Liver (tissue), 9 donors: ENCODE data around the gene TTC1. TPM values are rescaled to one million over a fixed set of nuclear protein-coding genes. Genes with fewer than 3 reads are reported as not detected.

Source experiments
- DNase-seq: peaks from one replicate; pipeline ENCODE4 v3.0.0-alpha.2; 2017; ENCODE audit warnings: low spot score
- H3K27ac ChIP-seq, 2 donors: one replicate each; pipeline ENCODE4 v1.7.0; 2013; ENCODE audit warnings: inconsistent platforms in 2 of 2, low read length in 2 of 2, control low read depth in 1 of 2, low read depth in 1 of 2, mild to moderate bottlenecking in 1 of 2
- H3K27me3 ChIP-seq, 4 donors: one replicate each; pipeline versions ENCODE4 v1.6.1 to v1.7.0; 2013; ENCODE audit warnings: low read length in 3 of 4, inconsistent platforms in 1 of 4, mild to moderate bottlenecking in 1 of 4, moderate library complexity in 1 of 4; ENCODE audit not compliant: control insufficient read depth in 4 of 4, insufficient read depth in 4 of 4
- H3K36me3 ChIP-seq, 4 donors: one replicate each; pipeline versions ENCODE4 v1.6.1 to v1.7.0; 2013; ENCODE audit warnings: low read length in 3 of 4, mild to moderate bottlenecking in 3 of 4, low read depth in 1 of 4, moderate library complexity in 1 of 4; ENCODE audit not compliant: control insufficient read depth in 4 of 4, insufficient read depth in 3 of 4
- H3K4me1 ChIP-seq, 4 donors: one replicate each; pipeline versions ENCODE4 v1.6.1 to v1.7.0; 2013; ENCODE audit warnings: low read length in 3 of 4, mild to moderate bottlenecking in 3 of 4, moderate library complexity in 1 of 4; ENCODE audit not compliant: control insufficient read depth in 4 of 4, insufficient read depth in 4 of 4
- H3K4me3 ChIP-seq, 3 donors: one replicate each; pipeline versions ENCODE4 v1.6.1 to v1.7.0; 2013; ENCODE audit warnings: low read length in 3 of 3, control low read depth in 1 of 3, low read depth in 1 of 3, mild to moderate bottlenecking in 1 of 3
- H3K9ac ChIP-seq, 2 donors: one replicate each; pipeline ENCODE4 v1.7.0; 2013; ENCODE audit warnings: low read length in 2 of 2, mild to moderate bottlenecking in 2 of 2, moderate library complexity in 2 of 2, control low read depth in 1 of 2, low read depth in 1 of 2
- H3K9me3 ChIP-seq, 4 donors: one replicate each; pipeline versions ENCODE4 v1.6.1 to v1.7.0; 2013; ENCODE audit warnings: low read length in 3 of 4; ENCODE audit not compliant: control insufficient read depth in 4 of 4
- EGR1 ChIP-seq, 2 donors: IDR thresholded peaks; 2 replicates each; pipeline ENCODE4 v1.6.1; 2016 to 2018; ENCODE audit warnings: antibody characterized with exemption in 2 of 2, low read depth in 2 of 2
- FOXA1 ChIP-seq: IDR thresholded peaks from 2 replicates; pipeline ENCODE4 v1.6.1; 2016; ENCODE audit warnings: antibody characterized with exemption
- FOXA2 ChIP-seq: IDR thresholded peaks from 2 replicates; pipeline ENCODE4 v1.6.1; 2016; ENCODE audit warnings: antibody characterized with exemption
- GABPA ChIP-seq, 2 donors: IDR thresholded peaks in 1 of 2; conservative IDR thresholded peaks in 1 of 2; 2 replicates each; pipeline ENCODE4 v1.6.1; 2016; ENCODE audit warnings: antibody characterized with exemption in 2 of 2, mild to moderate bottlenecking in 1 of 2, moderate library complexity in 1 of 2
- HNF4A ChIP-seq, 2 donors: conservative IDR thresholded peaks; 2 replicates each; pipeline ENCODE4 v1.6.1; 2016; ENCODE audit warnings: antibody characterized with exemption in 2 of 2, mild to moderate bottlenecking in 2 of 2
- HNF4G ChIP-seq: IDR thresholded peaks from 2 replicates; pipeline ENCODE4 v1.6.1; 2016; ENCODE audit warnings: antibody characterized with exemption
- JUND ChIP-seq, 2 donors: IDR thresholded peaks; 2 replicates each; pipeline ENCODE4 v1.6.1; 2016; ENCODE audit warnings: antibody characterized with exemption in 2 of 2
- NR2F2 ChIP-seq: IDR thresholded peaks from 2 replicates; pipeline ENCODE4 v1.6.1; 2016; ENCODE audit warnings: antibody characterized with exemption
- RAD21 ChIP-seq, 2 donors: IDR thresholded peaks; 2 replicates each; pipeline ENCODE4 v1.6.1; 2016; ENCODE audit warnings: antibody characterized with exemption in 2 of 2, mild to moderate bottlenecking in 2 of 2
- RXRA ChIP-seq, 2 donors: IDR thresholded peaks; 2 replicates each; pipeline ENCODE4 v1.6.1; 2017 to 2018; ENCODE audit warnings: antibody characterized with exemption in 2 of 2, mild to moderate bottlenecking in 1 of 2
- SP1 ChIP-seq: IDR thresholded peaks from 2 replicates; pipeline ENCODE4 v1.6.1; 2018; ENCODE audit warnings: antibody characterized with exemption, mild to moderate bottlenecking
- TAF1 ChIP-seq: conservative IDR thresholded peaks from 2 replicates; pipeline ENCODE4 v1.6.1; 2016; ENCODE audit warnings: antibody characterized with exemption, mild to moderate bottlenecking
- YY1 ChIP-seq: IDR thresholded peaks from 2 replicates; pipeline ENCODE4 v1.6.1; 2016; ENCODE audit warnings: antibody characterized with exemption, mild to moderate bottlenecking
- WGBS: extraction: QIAGEN DNeasy Blood & Tissue Kit; methylation state at CpG from one replicate; pipeline ENCODE4 v1.1.7; 2013; 5-methylcytosine and 5-hydroxymethylcytosine counted together
- polyA plus RNA-seq, 2 donors: library from polyadenylated mRNA; stranded (reverse) in 1 of 2; unstranded in 1 of 2; fragments of 200-250 nt in 1 of 2; fragments of >200 nt in 1 of 2; fragmentation: Nextera tagmentation in 1 of 2; extraction: Ambion mirVana in 1 of 2; gene quantifications; one replicate each; pipeline versions ENCODE4 v1.2.1 to v1.2.3, GENCODE V29; 2013 to 2015
- total RNA-seq, 2 donors: library from RNA; depleted of rRNA; stranded (reverse); fragments of >200 nt; gene quantifications; one replicate each; pipeline ENCODE4 v1.2.3, GENCODE V29; 2014
- TF ChIP-seq, protein P1 (sequence below): IDR thresholded peaks from 2 replicates; pipeline ENCODE4 v1.6.1; 2016; ENCODE audit warnings: antibody characterized with exemption
- TF ChIP-seq, protein P2 (sequence below): IDR thresholded peaks from 2 replicates; pipeline ENCODE4 v1.6.1; 2016; ENCODE audit warnings: antibody characterized with exemption, mild to moderate bottlenecking
- TF ChIP-seq, protein P3 (sequence below): IDR thresholded peaks from 2 replicates; pipeline ENCODE4 v1.6.1; 2016; ENCODE audit warnings: antibody characterized with exemption
- TF ChIP-seq, protein P4 (sequence below): fragments of 150-350 bp; IDR thresholded peaks from 2 replicates; pipeline ENCODE4 v1.5.1; 2017; ENCODE audit warnings: improper control_type of control experiment, low read depth, low read length; ENCODE audit not compliant: missing input control
- TF ChIP-seq, protein P5 (sequence below): IDR thresholded peaks from 2 replicates; pipeline ENCODE4 v1.6.1; 2016; ENCODE audit warnings: antibody characterized with exemption
- donor health status: healthy.
- donor health status: healthy.
- donor health status: healthy.
- donor health status: healthy.
- donor health status: healthy.

The TTC1 gene
- total and polyA plus RNA-seq, 4 donors: 18.0 to 35.5 (median 22.2) TPM

DNA sequence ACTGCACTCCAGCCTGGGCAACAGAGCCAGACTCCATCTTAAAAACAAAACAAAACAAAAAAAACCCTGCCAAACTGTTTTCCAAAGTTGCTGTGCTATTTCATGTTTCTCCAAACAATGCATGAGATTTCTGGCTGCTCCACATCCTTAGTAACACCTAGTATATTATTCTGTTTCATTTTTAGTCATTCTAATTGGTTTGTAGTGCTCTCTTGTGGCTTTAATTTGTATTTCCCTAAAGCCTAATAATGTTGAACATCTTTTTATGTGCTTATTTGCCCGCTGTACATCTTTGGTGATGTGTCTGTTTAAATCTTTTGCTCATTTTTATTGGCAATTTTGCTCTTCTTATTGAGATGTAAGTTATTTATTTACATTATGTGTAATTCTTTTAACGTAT is 18.4 kb upstream of the TTC1 start:
- 80% methylated on average over 2 of the region's 2 CpGs for WGBS
- peaks cover 0 to 8% (median 7%) of the 10 kb centered on the region in 4 donors for H3K4me1 ChIP-seq
- H3K9me3 ChIP-seq: peaks cover 0 to 9% (median 2%) of the 10 kb centered on the region in 4 donors
- no peaks in the 10 kb centered on the region for H3K36me3 ChIP-seq
- no peak overlapping the region for H3K4me3 ChIP-seq
- H3K9ac ChIP-seq: no peak overlapping the region
- DNase-seq: no peak
- TF ChIP-seq, protein P1, sequence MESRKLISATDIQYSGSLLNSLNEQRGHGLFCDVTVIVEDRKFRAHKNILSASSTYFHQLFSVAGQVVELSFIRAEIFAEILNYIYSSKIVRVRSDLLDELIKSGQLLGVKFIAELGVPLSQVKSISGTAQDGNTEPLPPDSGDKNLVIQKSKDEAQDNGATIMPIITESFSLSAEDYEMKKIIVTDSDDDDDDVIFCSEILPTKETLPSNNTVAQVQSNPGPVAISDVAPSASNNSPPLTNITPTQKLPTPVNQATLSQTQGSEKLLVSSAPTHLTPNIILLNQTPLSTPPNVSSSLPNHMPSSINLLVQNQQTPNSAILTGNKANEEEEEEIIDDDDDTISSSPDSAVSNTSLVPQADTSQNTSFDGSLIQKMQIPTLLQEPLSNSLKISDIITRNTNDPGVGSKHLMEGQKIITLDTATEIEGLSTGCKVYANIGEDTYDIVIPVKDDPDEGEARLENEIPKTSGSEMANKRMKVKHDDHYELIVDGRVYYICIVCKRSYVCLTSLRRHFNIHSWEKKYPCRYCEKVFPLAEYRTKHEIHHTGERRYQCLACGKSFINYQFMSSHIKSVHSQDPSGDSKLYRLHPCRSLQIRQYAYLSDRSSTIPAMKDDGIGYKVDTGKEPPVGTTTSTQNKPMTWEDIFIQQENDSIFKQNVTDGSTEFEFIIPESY: no peak
- TF ChIP-seq RAD21 (IDR thresholded peaks at IDR 0.05): peak; percentile 12 to 38
- no peaks in the 10 kb centered on the region for H3K27me3 ChIP-seq
- no peak overlapping the region for H3K27ac ChIP-seq

DNA sequence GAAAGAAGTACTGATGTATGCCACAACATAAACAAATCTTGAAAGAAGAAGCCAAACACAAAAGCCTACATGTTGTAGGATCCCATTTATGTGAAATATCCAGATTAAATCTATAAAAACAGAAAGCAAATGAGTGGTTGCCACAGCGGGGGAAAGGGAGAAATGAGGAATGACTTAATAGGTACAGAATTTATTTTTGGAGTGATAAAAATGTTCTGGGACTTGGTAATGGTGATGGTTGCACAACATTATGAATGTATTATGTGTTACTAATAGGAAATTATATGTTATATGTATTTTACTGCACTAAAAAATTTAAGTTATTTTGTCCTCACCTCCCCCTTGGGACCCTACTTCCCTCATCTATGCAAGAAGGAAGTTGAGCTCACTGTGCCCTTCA is 16.4 kb upstream of the TTC1 start:
- WGBS: 89% methylated on average over 1 of the region's 1 CpG
- TF ChIP-seq, protein P2, sequence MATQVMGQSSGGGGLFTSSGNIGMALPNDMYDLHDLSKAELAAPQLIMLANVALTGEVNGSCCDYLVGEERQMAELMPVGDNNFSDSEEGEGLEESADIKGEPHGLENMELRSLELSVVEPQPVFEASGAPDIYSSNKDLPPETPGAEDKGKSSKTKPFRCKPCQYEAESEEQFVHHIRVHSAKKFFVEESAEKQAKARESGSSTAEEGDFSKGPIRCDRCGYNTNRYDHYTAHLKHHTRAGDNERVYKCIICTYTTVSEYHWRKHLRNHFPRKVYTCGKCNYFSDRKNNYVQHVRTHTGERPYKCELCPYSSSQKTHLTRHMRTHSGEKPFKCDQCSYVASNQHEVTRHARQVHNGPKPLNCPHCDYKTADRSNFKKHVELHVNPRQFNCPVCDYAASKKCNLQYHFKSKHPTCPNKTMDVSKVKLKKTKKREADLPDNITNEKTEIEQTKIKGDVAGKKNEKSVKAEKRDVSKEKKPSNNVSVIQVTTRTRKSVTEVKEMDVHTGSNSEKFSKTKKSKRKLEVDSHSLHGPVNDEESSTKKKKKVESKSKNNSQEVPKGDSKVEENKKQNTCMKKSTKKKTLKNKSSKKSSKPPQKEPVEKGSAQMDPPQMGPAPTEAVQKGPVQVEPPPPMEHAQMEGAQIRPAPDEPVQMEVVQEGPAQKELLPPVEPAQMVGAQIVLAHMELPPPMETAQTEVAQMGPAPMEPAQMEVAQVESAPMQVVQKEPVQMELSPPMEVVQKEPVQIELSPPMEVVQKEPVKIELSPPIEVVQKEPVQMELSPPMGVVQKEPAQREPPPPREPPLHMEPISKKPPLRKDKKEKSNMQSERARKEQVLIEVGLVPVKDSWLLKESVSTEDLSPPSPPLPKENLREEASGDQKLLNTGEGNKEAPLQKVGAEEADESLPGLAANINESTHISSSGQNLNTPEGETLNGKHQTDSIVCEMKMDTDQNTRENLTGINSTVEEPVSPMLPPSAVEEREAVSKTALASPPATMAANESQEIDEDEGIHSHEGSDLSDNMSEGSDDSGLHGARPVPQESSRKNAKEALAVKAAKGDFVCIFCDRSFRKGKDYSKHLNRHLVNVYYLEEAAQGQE: no peak
- TF ChIP-seq JUND (IDR thresholded peaks at IDR 0.05) (no peak), EGR1 (IDR thresholded peaks at IDR 0.05; ENCODE audit: low read depth in 2 of 2) (no peak), FOXA2 (no peak), HNF4G (no peak), RAD21 (IDR thresholded peaks at IDR 0.05) (no peak), FOXA1 (no peak), TAF1 (no peak), RXRA (IDR thresholded peaks at IDR 0.05) (no peak), GABPA (IDR thresholded peaks at IDR 0.05 in 1 of 2, conservative IDR thresholded peaks at IDR 0.05 in 1 of 2) (no peak), HNF4A (conservative IDR thresholded peaks at IDR 0.05) (no peak), NR2F2 (no peak), SP1 (no peak), YY1 (no peak)
- TF ChIP-seq, protein P3, sequence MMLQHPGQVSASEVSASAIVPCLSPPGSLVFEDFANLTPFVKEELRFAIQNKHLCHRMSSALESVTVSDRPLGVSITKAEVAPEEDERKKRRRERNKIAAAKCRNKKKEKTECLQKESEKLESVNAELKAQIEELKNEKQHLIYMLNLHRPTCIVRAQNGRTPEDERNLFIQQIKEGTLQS: no peak
- TF ChIP-seq, protein P4, sequence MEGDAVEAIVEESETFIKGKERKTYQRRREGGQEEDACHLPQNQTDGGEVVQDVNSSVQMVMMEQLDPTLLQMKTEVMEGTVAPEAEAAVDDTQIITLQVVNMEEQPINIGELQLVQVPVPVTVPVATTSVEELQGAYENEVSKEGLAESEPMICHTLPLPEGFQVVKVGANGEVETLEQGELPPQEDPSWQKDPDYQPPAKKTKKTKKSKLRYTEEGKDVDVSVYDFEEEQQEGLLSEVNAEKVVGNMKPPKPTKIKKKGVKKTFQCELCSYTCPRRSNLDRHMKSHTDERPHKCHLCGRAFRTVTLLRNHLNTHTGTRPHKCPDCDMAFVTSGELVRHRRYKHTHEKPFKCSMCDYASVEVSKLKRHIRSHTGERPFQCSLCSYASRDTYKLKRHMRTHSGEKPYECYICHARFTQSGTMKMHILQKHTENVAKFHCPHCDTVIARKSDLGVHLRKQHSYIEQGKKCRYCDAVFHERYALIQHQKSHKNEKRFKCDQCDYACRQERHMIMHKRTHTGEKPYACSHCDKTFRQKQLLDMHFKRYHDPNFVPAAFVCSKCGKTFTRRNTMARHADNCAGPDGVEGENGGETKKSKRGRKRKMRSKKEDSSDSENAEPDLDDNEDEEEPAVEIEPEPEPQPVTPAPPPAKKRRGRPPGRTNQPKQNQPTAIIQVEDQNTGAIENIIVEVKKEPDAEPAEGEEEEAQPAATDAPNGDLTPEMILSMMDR: no peak
- TF ChIP-seq, protein P1: no peak
- TF ChIP-seq, protein P5, sequence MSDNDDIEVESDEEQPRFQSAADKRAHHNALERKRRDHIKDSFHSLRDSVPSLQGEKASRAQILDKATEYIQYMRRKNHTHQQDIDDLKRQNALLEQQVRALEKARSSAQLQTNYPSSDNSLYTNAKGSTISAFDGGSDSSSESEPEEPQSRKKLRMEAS: no peak
- Histone ChIP-seq H3K9me3 (peaks cover 0 to 9% (median 2%) of the 10 kb centered on the region in 4 donors), H3K9ac (no peak overlapping the region), H3K36me3 (no peaks in the 10 kb centered on the region), H3K27me3 (no peaks in the 10 kb centered on the region), H3K4me3 (no peak overlapping the region), H3K27ac (no peak overlapping the region), H3K4me1 (no peaks in the 10 kb centered on the region)
- no peak for DNase-seq
